Measurements from ENCODE around the gene KICS2.
"Not testable (repeated sequence)": the region's sequence is repeated elsewhere in the genome, so short reads cannot be mapped to it uniquely, and the experiment has no call there.

- TF ChIP-seq, protein P1, sequence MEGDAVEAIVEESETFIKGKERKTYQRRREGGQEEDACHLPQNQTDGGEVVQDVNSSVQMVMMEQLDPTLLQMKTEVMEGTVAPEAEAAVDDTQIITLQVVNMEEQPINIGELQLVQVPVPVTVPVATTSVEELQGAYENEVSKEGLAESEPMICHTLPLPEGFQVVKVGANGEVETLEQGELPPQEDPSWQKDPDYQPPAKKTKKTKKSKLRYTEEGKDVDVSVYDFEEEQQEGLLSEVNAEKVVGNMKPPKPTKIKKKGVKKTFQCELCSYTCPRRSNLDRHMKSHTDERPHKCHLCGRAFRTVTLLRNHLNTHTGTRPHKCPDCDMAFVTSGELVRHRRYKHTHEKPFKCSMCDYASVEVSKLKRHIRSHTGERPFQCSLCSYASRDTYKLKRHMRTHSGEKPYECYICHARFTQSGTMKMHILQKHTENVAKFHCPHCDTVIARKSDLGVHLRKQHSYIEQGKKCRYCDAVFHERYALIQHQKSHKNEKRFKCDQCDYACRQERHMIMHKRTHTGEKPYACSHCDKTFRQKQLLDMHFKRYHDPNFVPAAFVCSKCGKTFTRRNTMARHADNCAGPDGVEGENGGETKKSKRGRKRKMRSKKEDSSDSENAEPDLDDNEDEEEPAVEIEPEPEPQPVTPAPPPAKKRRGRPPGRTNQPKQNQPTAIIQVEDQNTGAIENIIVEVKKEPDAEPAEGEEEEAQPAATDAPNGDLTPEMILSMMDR (IDR thresholded peaks at IDR 0.05; ENCODE audit: insufficient read depth, low read depth, low read length) = not testable (repeated sequence)
- TF ChIP-seq EZH2 (IDR thresholded peaks at IDR 0.05; ENCODE audit: insufficient read depth, low read length) = not testable (repeated sequence)
These were observed 4.5 kb downstream of the KICS2 start for GRCh38 chr12:64217643-64218042.

Measured in astrocyte (in vitro differentiated cells and primary cell).